HL-60 (cell line): ENCODE data around the gene METTL14.

Source experiments
- DNase-seq, 2 experiments: peaks; one replicate each; pipeline ENCODE4 v3.0.0-alpha.2; 2010 to 2020; ENCODE audit warnings: low read depth in 1 of 2, low spot score in 1 of 2
- H3K27ac ChIP-seq: fragments of 250-450 bp; sonication (Bioruptor Pico); replicated peaks from 2 replicates; pipeline ENCODE4 v1.5.1; 2020; ENCODE audit warnings: mild to moderate bottlenecking, moderate library complexity
- H3K27me3 ChIP-seq: fragments of 250-450 bp; sonication (Bioruptor Pico); 2 replicates; pipeline ENCODE4 v1.5.1; 2021; ENCODE audit warnings: mild to moderate bottlenecking, moderate library complexity; ENCODE audit not compliant: insufficient read depth, poor library complexity, severe bottlenecking
- H3K4me3 ChIP-seq: replicated peaks from 2 replicates; pipeline ENCODE4 v1.5.1; 2011; ENCODE audit warnings: mild to moderate bottlenecking, control low read depth, low read length; ENCODE audit not compliant: insufficient read depth
- GABPA ChIP-seq: IDR thresholded peaks from 2 replicates; pipeline ENCODE4 v1.6.1; 2012; ENCODE audit warnings: low read depth
- POLR2AphosphoS5 ChIP-seq: IDR thresholded peaks from 2 replicates; pipeline ENCODE4 v1.6.1; 2012; ENCODE audit warnings: low read depth
- REST ChIP-seq: IDR thresholded peaks from 2 replicates; pipeline ENCODE4 v1.6.1; 2012; ENCODE audit warnings: low read depth; ENCODE audit not compliant: insufficient replicate concordance
- SPI1 ChIP-seq: IDR thresholded peaks from 2 replicates; pipeline ENCODE4 v1.6.1; 2012; ENCODE audit warnings: low read depth, mild to moderate bottlenecking, borderline replicate concordance
- TF ChIP-seq, protein P1 (sequence below): IDR thresholded peaks from one replicate; pipeline ENCODE4 v1.5.1; 2011; ENCODE audit warnings: low read length, control low read depth, inconsistent platforms; ENCODE audit not compliant: insufficient read depth

Gene METTL14

GRCh38 chr4:118760092-118760491 is 74.9 kb downstream of the METTL14 start:
- H3K27ac ChIP-seq, result no peak overlapping the region
- TF ChIP-seq GABPA (no peak), SPI1 (no peak), POLR2AphosphoS5 (no peak), REST (no peak)
- TF ChIP-seq, protein P1, sequence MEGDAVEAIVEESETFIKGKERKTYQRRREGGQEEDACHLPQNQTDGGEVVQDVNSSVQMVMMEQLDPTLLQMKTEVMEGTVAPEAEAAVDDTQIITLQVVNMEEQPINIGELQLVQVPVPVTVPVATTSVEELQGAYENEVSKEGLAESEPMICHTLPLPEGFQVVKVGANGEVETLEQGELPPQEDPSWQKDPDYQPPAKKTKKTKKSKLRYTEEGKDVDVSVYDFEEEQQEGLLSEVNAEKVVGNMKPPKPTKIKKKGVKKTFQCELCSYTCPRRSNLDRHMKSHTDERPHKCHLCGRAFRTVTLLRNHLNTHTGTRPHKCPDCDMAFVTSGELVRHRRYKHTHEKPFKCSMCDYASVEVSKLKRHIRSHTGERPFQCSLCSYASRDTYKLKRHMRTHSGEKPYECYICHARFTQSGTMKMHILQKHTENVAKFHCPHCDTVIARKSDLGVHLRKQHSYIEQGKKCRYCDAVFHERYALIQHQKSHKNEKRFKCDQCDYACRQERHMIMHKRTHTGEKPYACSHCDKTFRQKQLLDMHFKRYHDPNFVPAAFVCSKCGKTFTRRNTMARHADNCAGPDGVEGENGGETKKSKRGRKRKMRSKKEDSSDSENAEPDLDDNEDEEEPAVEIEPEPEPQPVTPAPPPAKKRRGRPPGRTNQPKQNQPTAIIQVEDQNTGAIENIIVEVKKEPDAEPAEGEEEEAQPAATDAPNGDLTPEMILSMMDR, result no peak
- H3K27me3 ChIP-seq, result no peaks in the 10 kb centered on the region
- DNase-seq, result no peak
- H3K4me3 ChIP-seq, result no peak overlapping the region

DNA sequence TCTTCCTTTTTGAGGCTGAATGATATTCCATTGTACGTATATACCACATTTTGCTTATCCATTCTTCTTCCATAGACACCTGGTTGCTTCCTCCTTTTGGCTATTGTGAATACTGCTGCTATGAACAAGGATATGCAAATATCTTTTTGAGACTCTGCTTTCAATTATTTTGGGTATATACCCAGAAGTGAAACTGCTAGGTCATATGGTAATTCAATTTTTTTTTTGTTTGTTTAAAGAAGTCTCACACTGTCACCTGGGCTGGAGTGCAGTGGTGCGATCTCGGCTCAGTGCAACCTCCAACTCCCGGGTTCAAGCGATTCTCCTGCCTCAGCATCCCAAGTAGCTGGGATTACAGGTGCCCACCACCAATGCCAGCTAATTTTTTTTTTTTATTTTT is 75.3 kb downstream of the METTL14 start:
- TF ChIP-seq, protein P1, result no peak
- no peak for TF ChIP-seq POLR2AphosphoS5
- TF ChIP-seq REST, result no peak
- TF ChIP-seq GABPA, result no peak
- no peak for TF ChIP-seq SPI1
- Histone ChIP-seq H3K4me3 (no peak overlapping the region), H3K27ac (no peak overlapping the region), H3K27me3 (no peaks in the 10 kb centered on the region)
- DNase-seq, result no peak

DNA sequence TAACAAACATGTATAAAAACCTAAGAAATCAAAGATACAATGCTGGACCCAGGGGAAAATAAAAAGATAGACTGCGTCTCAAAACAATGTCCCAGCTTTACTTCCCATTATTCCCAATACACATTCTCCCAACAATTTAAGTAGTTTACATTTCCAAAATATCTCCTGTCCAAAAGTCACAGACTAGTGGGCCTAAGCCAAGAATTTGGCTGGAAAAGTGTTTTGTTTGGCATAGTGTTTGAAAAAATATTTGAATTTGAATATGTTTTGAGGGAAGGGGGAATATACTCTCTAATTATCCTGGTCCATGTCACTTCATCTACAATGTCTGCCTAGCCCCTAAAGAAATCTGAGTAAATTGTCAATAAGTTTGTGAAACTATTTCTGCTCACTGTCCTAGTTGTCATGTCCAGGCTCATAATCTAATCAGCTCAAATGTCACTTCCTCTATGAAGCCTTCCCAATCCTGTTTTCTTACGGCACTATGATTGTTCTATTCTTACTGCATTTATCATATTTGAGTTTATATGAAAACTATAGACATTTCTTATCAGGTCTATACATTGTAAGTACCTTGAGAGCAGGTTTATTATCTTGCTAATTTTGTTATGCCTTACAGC is 76.3 kb downstream of the METTL14 start:
- no peak overlapping the region for H3K27ac ChIP-seq
- no peak for DNase-seq
- H3K4me3 ChIP-seq, result no peak overlapping the region
- no peaks in the 10 kb centered on the region for H3K27me3 ChIP-seq
- TF ChIP-seq GABPA, result no peak
- TF ChIP-seq SPI1, result no peak
- no peak for TF ChIP-seq REST
- TF ChIP-seq, protein P1, result no peak
- TF ChIP-seq POLR2AphosphoS5, result no peak
